Ishikawa (cell line): ENCODE results near the gene PRDM16.
A peak's percentile ranks its signal among the peaks of the same experiment; 100 is the strongest.

Experiments
- CEBPB ChIP-seq: IDR thresholded peaks from 2 replicates; pipeline ENCODE4 v1.6.1; 2012
- CREB1 ChIP-seq: IDR thresholded peaks from 2 replicates; pipeline ENCODE4 v1.6.1; 2012; ENCODE audit warnings: low read depth
- EGR1 ChIP-seq: IDR thresholded peaks from 2 replicates; pipeline ENCODE4 v1.6.1; 2012
- EP300 ChIP-seq: IDR thresholded peaks from 2 replicates; pipeline ENCODE4 v1.6.1; 2012; ENCODE audit warnings: borderline replicate concordance
- FOXM1 ChIP-seq: IDR thresholded peaks from 2 replicates; pipeline ENCODE4 v1.6.1; 2012; ENCODE audit warnings: low read depth, borderline replicate concordance
- NFIC ChIP-seq: IDR thresholded peaks from 2 replicates; pipeline ENCODE4 v1.6.1; 2012
- RAD21 ChIP-seq: IDR thresholded peaks from 2 replicates; pipeline ENCODE4 v1.6.1; 2012; ENCODE audit warnings: low read depth
- TAF1 ChIP-seq: IDR thresholded peaks from 2 replicates; pipeline ENCODE4 v1.6.1; 2012; ENCODE audit warnings: low read depth, mild to moderate bottlenecking
- TCF12 ChIP-seq: IDR thresholded peaks from 2 replicates; pipeline ENCODE4 v1.6.1; 2012; ENCODE audit warnings: low read depth
- TEAD4 ChIP-seq: IDR thresholded peaks from 2 replicates; pipeline ENCODE4 v1.6.1; 2012
- YY1 ChIP-seq: IDR thresholded peaks from 2 replicates; pipeline ENCODE4 v1.6.1; 2012; ENCODE audit warnings: low read depth
- ZBTB7A ChIP-seq: IDR thresholded peaks from 2 replicates; pipeline ENCODE4 v1.6.1; 2012; ENCODE audit warnings: low read depth
- TF ChIP-seq, protein P1 (sequence below): IDR thresholded peaks from 2 replicates; pipeline ENCODE4 v1.6.1; 2012
- TF ChIP-seq, protein P2 (sequence below): IDR thresholded peaks from 2 replicates; pipeline ENCODE4 v1.6.1; 2012; ENCODE audit warnings: low read depth, mild to moderate bottlenecking
- TF ChIP-seq, protein P3 (sequence below): IDR thresholded peaks from 2 replicates; pipeline ENCODE4 v1.6.1; 2012

The PRDM16 gene

DNA sequence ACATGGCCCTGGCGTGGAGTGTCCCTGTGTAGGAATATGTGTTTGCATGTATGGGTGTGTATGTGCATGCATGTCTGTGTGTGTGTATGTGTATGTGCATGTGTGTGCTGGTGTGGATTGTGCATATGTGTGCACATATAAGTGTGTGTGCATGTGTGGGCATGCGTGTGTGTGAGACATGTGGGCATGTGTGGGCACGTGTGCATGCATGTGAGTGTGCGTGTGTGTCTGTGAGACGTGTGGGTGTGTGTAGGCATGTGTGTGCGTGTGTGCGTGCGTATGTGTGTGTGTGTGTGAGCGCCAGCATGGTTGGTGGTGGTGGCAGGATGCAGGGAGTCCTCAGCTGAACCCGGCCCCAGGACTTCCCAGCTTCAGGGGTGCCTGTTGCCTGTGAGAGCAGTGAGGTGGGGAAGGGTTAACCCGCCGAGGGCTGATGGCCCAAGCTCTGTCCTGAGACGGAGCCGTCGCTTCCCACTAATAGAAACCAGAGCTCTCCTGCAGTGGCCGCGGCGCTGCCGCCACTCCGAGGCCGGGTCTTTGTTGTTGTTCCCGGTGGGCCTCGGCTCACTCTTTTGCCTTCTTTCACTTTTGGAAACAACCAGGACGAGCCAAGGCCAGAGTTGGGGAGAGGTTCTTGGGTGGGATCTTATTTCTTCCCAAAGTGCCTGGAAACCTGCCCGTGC is 241.9 kb downstream of the PRDM16 start:
- TF ChIP-seq NFIC: no peak
- TF ChIP-seq EGR1: no peak
- no peak for TF ChIP-seq CREB1
- TF ChIP-seq, protein P1, sequence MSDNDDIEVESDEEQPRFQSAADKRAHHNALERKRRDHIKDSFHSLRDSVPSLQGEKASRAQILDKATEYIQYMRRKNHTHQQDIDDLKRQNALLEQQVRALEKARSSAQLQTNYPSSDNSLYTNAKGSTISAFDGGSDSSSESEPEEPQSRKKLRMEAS: no peak
- TF ChIP-seq TEAD4: no peak
- no peak for TF ChIP-seq TAF1
- TF ChIP-seq CEBPB: no peak
- no peak for TF ChIP-seq FOXM1

DNA sequence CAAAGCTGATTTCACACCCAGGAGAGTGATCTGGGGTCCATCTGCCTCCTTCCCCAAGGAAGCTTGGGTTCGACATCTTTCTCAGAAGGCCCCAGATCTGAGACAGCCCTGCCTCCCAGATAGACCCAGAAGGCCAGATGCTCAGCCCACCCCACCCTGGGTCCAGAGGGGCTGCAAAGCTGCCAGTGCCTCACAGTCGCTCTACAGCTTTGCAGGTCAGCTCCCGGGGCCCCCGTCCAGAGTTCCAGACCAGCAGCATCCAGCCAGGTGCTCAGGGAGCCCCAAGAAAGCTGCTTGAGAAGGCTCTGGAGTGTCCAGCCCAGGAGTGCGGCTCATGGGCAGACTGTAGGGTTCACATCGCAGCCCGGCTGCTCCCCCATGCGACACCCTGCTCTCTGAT is 242.7 kb downstream of the PRDM16 start:
- TF ChIP-seq, protein P1: no peak
- TF ChIP-seq ZBTB7A (no peak), CEBPB (no peak), TEAD4 (no peak), NFIC (no peak), EGR1 (no peak), EP300 (no peak), YY1 (no peak), FOXM1 (no peak), TAF1 (no peak), TCF12 (no peak), CREB1 (no peak), RAD21 (no peak)
- TF ChIP-seq, protein P2, sequence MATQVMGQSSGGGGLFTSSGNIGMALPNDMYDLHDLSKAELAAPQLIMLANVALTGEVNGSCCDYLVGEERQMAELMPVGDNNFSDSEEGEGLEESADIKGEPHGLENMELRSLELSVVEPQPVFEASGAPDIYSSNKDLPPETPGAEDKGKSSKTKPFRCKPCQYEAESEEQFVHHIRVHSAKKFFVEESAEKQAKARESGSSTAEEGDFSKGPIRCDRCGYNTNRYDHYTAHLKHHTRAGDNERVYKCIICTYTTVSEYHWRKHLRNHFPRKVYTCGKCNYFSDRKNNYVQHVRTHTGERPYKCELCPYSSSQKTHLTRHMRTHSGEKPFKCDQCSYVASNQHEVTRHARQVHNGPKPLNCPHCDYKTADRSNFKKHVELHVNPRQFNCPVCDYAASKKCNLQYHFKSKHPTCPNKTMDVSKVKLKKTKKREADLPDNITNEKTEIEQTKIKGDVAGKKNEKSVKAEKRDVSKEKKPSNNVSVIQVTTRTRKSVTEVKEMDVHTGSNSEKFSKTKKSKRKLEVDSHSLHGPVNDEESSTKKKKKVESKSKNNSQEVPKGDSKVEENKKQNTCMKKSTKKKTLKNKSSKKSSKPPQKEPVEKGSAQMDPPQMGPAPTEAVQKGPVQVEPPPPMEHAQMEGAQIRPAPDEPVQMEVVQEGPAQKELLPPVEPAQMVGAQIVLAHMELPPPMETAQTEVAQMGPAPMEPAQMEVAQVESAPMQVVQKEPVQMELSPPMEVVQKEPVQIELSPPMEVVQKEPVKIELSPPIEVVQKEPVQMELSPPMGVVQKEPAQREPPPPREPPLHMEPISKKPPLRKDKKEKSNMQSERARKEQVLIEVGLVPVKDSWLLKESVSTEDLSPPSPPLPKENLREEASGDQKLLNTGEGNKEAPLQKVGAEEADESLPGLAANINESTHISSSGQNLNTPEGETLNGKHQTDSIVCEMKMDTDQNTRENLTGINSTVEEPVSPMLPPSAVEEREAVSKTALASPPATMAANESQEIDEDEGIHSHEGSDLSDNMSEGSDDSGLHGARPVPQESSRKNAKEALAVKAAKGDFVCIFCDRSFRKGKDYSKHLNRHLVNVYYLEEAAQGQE: no peak
- TF ChIP-seq, protein P3, sequence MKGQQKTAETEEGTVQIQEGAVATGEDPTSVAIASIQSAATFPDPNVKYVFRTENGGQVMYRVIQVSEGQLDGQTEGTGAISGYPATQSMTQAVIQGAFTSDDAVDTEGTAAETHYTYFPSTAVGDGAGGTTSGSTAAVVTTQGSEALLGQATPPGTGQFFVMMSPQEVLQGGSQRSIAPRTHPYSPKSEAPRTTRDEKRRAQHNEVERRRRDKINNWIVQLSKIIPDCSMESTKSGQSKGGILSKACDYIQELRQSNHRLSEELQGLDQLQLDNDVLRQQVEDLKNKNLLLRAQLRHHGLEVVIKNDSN: no peak

DNA sequence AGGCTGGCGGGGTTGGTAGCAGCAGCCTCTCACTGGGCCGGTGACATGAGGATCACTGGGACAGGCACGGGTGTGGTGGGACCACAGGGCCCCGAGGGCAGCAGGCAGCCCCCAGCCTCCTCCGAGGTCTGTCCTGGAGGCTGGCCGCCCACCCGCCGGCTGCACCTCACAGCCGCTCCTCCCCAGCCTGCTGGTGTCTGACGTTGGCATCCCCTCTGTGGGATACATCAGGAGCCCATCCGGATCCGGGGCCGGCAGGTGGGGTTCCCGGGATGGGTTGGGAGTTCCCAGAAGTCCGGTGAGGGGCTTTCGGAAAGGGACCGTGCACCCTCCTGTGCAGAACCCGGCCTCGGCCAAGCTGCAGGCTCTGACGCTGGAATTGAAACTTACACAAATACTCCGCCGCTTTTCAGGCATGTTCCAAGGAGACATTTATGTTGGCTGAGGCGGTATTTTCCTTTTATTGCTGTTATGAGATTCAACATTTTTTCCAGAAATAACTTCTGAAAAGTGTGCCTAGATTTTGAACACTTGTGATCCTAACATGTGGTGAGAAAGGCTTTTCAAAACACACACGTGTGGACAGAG is 243.4 kb downstream of the PRDM16 start:
- TF ChIP-seq CREB1 (no peak), TCF12 (no peak), EP300 (no peak), CEBPB (no peak), FOXM1 (no peak), EGR1 (no peak), ZBTB7A (no peak), YY1 (no peak), TEAD4 (no peak), TAF1 (no peak), RAD21 (no peak), NFIC (no peak)
- TF ChIP-seq, protein P2: no peak
- TF ChIP-seq, protein P3: no peak
- TF ChIP-seq, protein P1: no peak

DNA sequence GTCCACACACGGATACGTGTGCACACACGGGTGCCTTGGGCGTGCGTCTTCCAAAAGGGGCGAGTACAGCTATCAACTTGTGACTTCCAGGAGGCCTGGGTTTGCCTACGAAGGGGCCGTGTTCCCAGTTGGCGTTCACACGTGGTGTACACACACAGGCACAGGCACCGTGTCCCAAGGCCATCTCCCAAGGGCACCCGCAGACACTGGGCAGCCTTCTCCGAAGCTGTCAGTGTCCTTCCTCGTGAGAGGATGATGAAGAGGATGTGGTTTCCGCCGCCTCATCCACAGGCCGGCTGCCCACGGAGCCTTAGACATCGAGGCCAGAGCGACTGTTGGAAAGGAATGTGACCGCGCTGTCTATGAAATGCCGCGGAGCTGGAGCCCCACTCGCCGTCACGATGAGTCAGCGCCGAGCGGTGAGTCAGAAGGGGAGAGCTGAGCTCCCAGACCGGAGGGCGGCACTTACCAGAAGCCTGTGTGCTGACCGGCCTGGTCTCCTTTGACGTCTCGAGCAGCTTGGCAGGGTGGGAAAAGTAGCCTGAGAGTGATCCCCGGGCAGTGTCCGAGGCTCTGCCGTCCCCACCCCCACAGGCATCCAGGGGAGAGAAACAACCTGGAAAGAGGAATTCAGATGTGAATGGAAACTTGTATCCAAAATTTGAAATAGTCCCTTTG is 244.0 kb downstream of the PRDM16 start:
- TF ChIP-seq TEAD4: peak; percentile 21; the same call in 1 of the 2 replicates
- TF ChIP-seq, protein P1: peak; percentile 46; the same call in 1 of the 2 replicates
- no peak for TF ChIP-seq EGR1

DNA sequence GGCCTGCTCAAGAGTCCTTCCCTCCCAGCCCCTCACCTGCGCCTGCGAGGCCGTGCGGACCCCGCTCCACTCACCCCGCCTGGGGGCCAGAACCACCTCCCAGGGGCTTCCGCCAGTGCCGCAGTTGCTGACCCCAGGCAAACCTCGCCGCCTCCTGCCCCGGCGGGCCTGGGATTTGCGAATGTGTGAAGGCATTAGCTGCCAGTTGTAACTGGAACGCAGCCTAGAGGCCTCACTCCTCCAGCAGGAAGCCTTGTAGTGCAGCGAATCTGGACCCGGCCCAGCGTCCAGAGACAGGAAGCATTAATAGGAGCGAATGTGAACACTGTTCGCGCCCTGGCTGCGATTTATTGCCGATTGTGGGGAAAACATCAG is 244.6 kb downstream of the PRDM16 start:
- TF ChIP-seq EP300 (no peak), CREB1 (no peak), FOXM1 (no peak), TCF12 (no peak), TAF1 (no peak), YY1 (no peak), TEAD4 (no peak), RAD21 (no peak), ZBTB7A (no peak), NFIC (no peak), EGR1 (no peak), CEBPB (no peak)
- TF ChIP-seq, protein P1: no peak
- TF ChIP-seq, protein P2: no peak
- TF ChIP-seq, protein P3: no peak
